Bronchial epithelial cell (primary cell): ENCODE measurements around the gene PKMYT1. TPM values are rescaled to one million over a fixed set of nuclear protein-coding genes. Genes with fewer than 3 reads are reported as not detected.

ENCODE experiments used
- DNase-seq: peaks from one replicate; pipeline ENCODE4 v3.0.0-alpha.2; 2010; ENCODE audit warnings: low read depth
- FAIRE-seq: peaks from 2 replicates; lab custom pipeline; 2011; peaks lifted over from hg19 to GRCh38; lab: Jason Lieb, UNC
- H3K27me3 ChIP-seq: 2 replicates; pipeline ENCODE4 v1.5.1; 2011; ENCODE audit warnings: low read length; ENCODE audit not compliant: control insufficient read depth, insufficient read depth
- H3K36me3 ChIP-seq: 2 replicates; pipeline ENCODE4 v1.5.1; 2011; ENCODE audit warnings: low read length; ENCODE audit not compliant: control insufficient read depth, insufficient read depth
- H3K4me3 ChIP-seq: 2 replicates; pipeline ENCODE4 v1.5.1; 2011; ENCODE audit warnings: mild to moderate bottlenecking, low read depth, low read length, control low read depth
- total RNA-seq: library from RNA; depleted of rRNA; stranded (reverse); fragments of >200 nt; gene quantifications from 2 replicates; pipeline ENCODE4 v1.2.1, GENCODE V29; 2014
- TF ChIP-seq, protein P1 (sequence below): IDR thresholded peaks from 2 replicates; pipeline ENCODE4 v1.5.1; 2011; ENCODE audit warnings: mild to moderate bottlenecking, moderate library complexity, low read length, control low read depth, inconsistent platforms; ENCODE audit not compliant: insufficient read depth, severe bottlenecking

Gene PKMYT1
- total RNA-seq, 1 donor from 2014 or later = 0.26 TPM

DNA sequence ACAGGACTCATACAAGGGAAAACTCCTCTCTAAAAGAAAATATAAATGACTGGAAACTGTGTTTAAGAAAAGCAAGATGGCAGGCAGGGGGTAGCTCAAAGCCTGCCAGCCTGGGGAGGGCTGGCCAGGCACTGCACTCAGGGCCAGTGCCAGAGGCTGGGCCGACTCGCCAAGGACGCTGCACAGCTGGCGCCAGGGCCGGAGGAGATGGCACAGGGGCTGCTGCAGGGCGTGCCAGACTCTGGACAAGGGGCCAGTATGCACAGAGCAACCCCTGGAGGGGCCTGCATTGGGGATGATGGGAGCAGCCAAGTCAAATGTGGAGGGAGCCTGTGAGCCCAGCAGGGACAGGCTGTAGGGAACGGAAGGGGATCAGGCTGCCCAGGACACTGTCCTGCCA lies 4.0 kb downstream of the PKMYT1 start:
- FAIRE-seq = no peak
- H3K4me3 ChIP-seq = no peak overlapping the region
- no peaks in the 10 kb centered on the region for H3K27me3 ChIP-seq
- peaks cover 1% of the 10 kb centered on the region for H3K36me3 ChIP-seq
- DNase-seq = no peak
- TF ChIP-seq, protein P1, sequence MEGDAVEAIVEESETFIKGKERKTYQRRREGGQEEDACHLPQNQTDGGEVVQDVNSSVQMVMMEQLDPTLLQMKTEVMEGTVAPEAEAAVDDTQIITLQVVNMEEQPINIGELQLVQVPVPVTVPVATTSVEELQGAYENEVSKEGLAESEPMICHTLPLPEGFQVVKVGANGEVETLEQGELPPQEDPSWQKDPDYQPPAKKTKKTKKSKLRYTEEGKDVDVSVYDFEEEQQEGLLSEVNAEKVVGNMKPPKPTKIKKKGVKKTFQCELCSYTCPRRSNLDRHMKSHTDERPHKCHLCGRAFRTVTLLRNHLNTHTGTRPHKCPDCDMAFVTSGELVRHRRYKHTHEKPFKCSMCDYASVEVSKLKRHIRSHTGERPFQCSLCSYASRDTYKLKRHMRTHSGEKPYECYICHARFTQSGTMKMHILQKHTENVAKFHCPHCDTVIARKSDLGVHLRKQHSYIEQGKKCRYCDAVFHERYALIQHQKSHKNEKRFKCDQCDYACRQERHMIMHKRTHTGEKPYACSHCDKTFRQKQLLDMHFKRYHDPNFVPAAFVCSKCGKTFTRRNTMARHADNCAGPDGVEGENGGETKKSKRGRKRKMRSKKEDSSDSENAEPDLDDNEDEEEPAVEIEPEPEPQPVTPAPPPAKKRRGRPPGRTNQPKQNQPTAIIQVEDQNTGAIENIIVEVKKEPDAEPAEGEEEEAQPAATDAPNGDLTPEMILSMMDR = no peak

DNA sequence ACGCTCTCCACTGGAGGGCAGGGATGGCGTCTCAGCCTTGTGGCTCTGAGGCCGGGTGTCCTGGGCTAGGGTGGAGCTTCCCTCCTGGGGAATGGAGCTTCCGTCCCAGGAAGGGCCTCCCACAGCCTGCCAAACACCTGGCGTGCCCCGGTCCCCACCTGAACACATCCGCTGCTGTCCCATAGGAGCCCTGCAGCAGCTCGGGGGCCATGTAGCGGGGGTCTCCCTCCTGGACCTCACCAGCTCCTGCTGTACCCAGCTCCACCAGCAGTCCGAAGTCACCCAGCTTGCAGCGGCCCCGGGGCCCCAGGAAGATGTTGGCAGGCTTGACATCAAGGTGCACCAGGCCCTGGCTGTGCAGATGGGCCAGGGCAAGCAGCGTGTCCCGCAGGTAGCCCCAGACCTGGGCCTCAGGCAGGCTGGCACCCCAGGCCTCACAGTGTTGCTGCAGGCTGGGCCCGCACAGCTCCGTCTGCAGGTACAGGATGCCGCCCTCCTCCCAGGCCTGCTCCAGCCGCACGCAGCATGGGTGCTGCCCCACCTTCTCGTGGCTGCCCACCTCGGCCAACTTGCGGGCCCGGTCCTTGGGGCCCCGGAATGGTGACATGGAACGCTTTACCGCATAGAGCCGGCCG lies 5.0 kb downstream of the PKMYT1 start:
- FAIRE-seq = no peak
- DNase-seq = no peak
- no peaks in the 10 kb centered on the region for H3K27me3 ChIP-seq
- H3K36me3 ChIP-seq = peaks cover 1% of the 10 kb centered on the region
- TF ChIP-seq, protein P1 = no peak
- no peak overlapping the region for H3K4me3 ChIP-seq

DNA sequence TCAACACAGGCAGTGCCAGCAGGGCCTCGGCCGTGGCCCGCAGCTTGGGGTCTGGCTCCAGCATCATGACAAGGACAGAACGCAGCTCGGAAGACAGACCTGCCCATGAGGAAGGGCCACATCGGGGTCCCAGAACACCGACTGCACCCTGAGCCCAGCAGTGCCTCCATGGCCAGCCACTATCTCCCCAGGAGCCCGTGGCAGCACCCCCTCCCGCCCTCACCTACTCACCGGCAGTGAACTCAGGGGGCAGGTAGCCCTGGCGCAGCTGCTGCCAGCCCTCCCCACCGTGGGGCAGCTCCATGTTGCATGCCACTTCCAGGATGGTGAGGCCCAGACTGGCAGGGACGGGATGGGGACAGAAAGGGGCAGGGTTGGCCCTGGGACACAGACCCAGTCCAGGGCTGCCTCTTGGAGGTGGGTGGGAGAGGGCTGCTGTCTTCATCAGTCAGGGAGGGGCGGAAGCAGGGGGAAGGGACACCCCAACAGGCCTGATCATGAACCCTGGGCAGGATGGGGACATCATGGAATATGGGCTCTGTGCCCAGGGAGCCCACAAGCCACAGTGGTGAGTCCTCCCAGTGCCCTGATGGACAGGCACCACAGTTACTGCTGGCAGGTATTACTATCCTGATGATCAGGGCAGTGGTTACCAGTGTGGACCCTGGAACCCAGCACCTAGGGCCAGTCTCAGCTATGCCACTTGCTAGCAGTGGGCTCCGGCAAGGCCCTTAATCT lies 5.8 kb downstream of the PKMYT1 start:
- FAIRE-seq (no peak), DNase-seq (no peak)
- H3K4me3 ChIP-seq = no peak overlapping the region
- no peaks in the 10 kb centered on the region for H3K27me3 ChIP-seq
- H3K36me3 ChIP-seq = peaks cover 1% of the 10 kb centered on the region
- TF ChIP-seq, protein P1 = no peak

DNA sequence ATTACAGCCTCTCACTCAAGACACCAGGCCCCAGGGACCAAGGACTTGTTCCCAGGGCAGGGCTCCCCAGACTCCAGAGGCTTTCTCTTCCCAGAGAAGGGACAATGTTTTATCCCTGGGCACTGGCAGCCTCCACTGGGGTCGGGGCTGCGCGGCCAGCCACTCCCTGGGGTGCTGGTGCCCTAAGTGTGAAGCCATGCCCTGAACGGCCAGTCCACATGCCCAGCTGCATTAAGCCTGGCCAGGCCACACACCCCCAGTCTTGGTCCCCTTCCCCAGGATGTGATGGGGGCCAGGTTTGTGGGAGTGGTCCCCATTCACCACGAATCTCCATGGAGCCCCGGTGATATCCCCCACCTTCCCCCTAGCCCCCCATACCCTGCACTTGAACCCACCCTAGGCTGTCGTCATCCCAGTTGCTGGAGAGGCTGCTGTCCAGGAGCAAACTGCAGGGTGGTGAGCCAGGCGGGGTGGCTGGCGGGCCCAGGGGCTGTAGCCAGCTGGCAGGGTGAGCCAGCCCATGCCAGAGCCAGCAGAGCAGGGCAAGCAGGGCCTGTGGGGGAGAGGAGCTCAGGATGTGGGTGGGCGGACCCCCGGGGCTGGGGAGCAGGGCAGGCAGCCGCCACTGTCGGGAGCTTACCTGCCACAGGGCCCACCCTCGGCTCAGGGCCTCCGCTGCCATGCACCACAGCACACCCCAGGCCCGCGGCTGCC lies 6.5 kb downstream of the PKMYT1 start:
- TF ChIP-seq, protein P1 = no peak
- H3K27me3 ChIP-seq = no peaks in the 10 kb centered on the region
- no peak overlapping the region for H3K4me3 ChIP-seq
- DNase-seq = no peak
- no peak for FAIRE-seq
- peaks cover 1% of the 10 kb centered on the region for H3K36me3 ChIP-seq

DNA sequence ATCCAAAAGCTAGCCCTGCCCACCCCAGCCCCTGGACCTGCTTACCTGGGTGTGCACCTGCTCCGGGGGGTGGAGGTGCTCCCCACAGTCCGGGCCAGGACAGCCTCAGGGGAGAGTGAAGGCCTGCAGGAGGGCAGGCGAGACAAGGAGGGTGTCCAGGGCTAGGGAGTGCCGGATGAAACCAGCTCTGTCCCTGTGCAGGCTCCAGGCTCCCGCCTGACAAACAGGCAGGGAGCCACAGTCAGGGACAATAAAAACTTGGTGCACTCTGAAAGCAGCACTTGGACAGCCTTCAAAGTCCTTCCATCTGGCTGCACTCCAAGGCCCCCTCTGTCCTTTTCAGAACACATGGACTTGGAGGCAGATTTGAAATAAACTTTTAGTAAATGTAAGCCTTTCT lies 7.2 kb downstream of the PKMYT1 start:
- no peak overlapping the region for H3K4me3 ChIP-seq
- H3K27me3 ChIP-seq = no peaks in the 10 kb centered on the region
- H3K36me3 ChIP-seq = peaks cover 1% of the 10 kb centered on the region
- no peak for DNase-seq
- no peak for FAIRE-seq
- TF ChIP-seq, protein P1 = no peak
